Hepatocyte (in vitro differentiated cells): ENCODE data around the gene PCDH9.

Experiments
- EZH2 ChIP-seq: fragments of 200-600 bp; sonication (generic); IDR thresholded peaks from 2 replicates; pipeline ENCODE4 v1.6.1; 2016; ENCODE audit warnings: antibody characterized with exemption, mild to moderate bottlenecking, borderline replicate concordance
- TF ChIP-seq, protein P1 (sequence below): fragments of 200-600 bp; sonication (generic); IDR thresholded peaks from 2 replicates; pipeline ENCODE4 v1.5.1; 2016; ENCODE audit warnings: antibody characterized with exemption, mild to moderate bottlenecking; ENCODE audit not compliant: poor library complexity

DNA sequence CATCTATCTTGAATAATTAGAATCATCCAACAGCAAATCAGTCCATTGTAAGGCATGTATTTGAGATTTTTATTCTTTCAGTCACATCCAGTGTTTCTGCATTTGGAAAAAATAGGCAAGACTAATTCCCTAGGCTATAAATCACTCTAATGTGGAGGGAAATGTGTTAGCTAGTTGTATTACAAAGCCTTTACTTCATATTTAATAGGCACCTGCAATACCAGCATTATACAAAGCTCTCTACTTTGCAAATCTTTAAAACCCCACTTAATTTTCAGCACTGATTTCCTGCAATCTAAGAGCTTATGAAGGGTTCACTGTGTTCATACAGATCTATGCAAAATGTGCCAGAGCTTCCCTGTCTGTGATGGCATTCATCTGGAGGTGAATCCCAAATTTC is 12.3 kb downstream of the PCDH9 start:
- TF ChIP-seq EZH2 = no peak
- TF ChIP-seq, protein P1, sequence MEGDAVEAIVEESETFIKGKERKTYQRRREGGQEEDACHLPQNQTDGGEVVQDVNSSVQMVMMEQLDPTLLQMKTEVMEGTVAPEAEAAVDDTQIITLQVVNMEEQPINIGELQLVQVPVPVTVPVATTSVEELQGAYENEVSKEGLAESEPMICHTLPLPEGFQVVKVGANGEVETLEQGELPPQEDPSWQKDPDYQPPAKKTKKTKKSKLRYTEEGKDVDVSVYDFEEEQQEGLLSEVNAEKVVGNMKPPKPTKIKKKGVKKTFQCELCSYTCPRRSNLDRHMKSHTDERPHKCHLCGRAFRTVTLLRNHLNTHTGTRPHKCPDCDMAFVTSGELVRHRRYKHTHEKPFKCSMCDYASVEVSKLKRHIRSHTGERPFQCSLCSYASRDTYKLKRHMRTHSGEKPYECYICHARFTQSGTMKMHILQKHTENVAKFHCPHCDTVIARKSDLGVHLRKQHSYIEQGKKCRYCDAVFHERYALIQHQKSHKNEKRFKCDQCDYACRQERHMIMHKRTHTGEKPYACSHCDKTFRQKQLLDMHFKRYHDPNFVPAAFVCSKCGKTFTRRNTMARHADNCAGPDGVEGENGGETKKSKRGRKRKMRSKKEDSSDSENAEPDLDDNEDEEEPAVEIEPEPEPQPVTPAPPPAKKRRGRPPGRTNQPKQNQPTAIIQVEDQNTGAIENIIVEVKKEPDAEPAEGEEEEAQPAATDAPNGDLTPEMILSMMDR = no peak
